Lung (tissue), 12 donors: ENCODE measurements around the gene PPFIA2. TPM values are rescaled to one million over a fixed set of nuclear protein-coding genes. Genes with fewer than 3 reads are reported as not detected.

Experiments
- ATAC-seq: fragments of 200-7000 bp; cut with Tn5 transposase; one replicate; pipeline ENCODE4 v1.9.1; 2020; ENCODE audit warnings: moderate number of reproducible peaks; ENCODE audit not compliant: insufficient read depth, low FRiP score
- DNase-seq, 3 donors: peaks; one replicate each; pipeline ENCODE4 v3.0.0-alpha.2; 2013 to 2017
- H3K27ac ChIP-seq, 2 donors: one replicate each; pipeline ENCODE4 v1.5.1; 2013; ENCODE audit warnings: mild to moderate bottlenecking in 2 of 2, moderate library complexity in 2 of 2, control low read depth in 1 of 2, inconsistent platforms in 1 of 2, low read depth in 1 of 2, low read length in 1 of 2
- H3K27me3 ChIP-seq, 3 donors: one replicate each; pipeline ENCODE4 v1.5.1; 2013; ENCODE audit warnings: low read length in 2 of 3; ENCODE audit not compliant: control insufficient read depth in 3 of 3, insufficient read depth in 3 of 3
- H3K36me3 ChIP-seq, 4 donors: one replicate each; pipeline ENCODE4 v1.5.1; 2013; ENCODE audit warnings: low read length in 4 of 4, mild to moderate bottlenecking in 1 of 4, moderate library complexity in 1 of 4; ENCODE audit not compliant: control insufficient read depth in 4 of 4, insufficient read depth in 4 of 4
- H3K4me1 ChIP-seq, 5 donors: one replicate each; pipeline ENCODE4 v1.5.1; 2013; ENCODE audit warnings: low read length in 5 of 5, mild to moderate bottlenecking in 2 of 5, moderate library complexity in 1 of 5; ENCODE audit not compliant: control insufficient read depth in 5 of 5, insufficient read depth in 5 of 5
- H3K4me3 ChIP-seq: one replicate; pipeline ENCODE4 v1.5.1; 2013; ENCODE audit warnings: mild to moderate bottlenecking, control low read depth, moderate library complexity
- H3K9ac ChIP-seq, 2 donors: one replicate each; pipeline ENCODE4 v1.5.1; 2013; ENCODE audit warnings: low read length in 2 of 2, control low read depth in 1 of 2; ENCODE audit not compliant: insufficient read depth in 1 of 2
- H3K9me3 ChIP-seq, 4 donors: one replicate each; pipeline ENCODE4 v1.5.1; 2013; ENCODE audit warnings: low read length in 3 of 4, mild to moderate bottlenecking in 1 of 4, moderate library complexity in 1 of 4; ENCODE audit not compliant: control insufficient read depth in 4 of 4, insufficient read depth in 3 of 4
- CTCF ChIP-seq: IDR thresholded peaks from 2 replicates; pipeline ENCODE4 v1.5.1; 2012; ENCODE audit warnings: mild to moderate bottlenecking; ENCODE audit errors: control extremely low read depth, extremely low read depth
- WGBS, 2 donors: extraction: QIAGEN DNeasy Blood & Tissue Kit; methylation state at CpG; one replicate each; pipeline ENCODE4 v1.1.7; 2013; 5-methylcytosine and 5-hydroxymethylcytosine counted together
- polyA plus RNA-seq, 2 donors: library from polyadenylated mRNA; stranded (reverse); fragments of 200-250 nt; gene quantifications; one replicate each; pipeline ENCODE4 v1.2.1, GENCODE V29; 2013
- total RNA-seq, 2 donors: library from RNA; depleted of rRNA in 1 of 2; stranded (reverse); fragments of >200 nt in 1 of 2; gene quantifications; one replicate each; pipeline ENCODE4 v1.2.1, GENCODE V29; 2014 to 2021
- donor health status: control.
- donor health status: control.
- donor health status: Bipolar disorder and iron deficiency.
- donor health status: healthy.
- donor health status: DM: yes; HTN: yes; CAD: no.

PPFIA2 gene
- total and polyA plus RNA-seq, 4 donors = 0.09 to 2.3 (median 0.89) TPM

GRCh38 chr12:81758421-81759189, 545 bp downstream of the PPFIA2 start:
- Histone ChIP-seq H3K4me3 (peak overlapping the region; percentile 39), H3K27ac (no peak overlapping the region), H3K27me3 (peaks cover 0 to 23% (median 17%) of the 10 kb centered on the region in 3 donors), H3K4me1 (peaks cover 0 to 6% (median 0%) of the 10 kb centered on the region in 5 donors), H3K9me3 (peaks cover 0 to 2% (median 0%) of the 10 kb centered on the region in 4 donors), H3K36me3 (no peaks in the 10 kb centered on the region), H3K9ac (no peak overlapping the region)
- ATAC-seq (peak; percentile 56), DNase-seq (peak; percentile 59 to 74 (median 70))
- TF ChIP-seq CTCF = no peak
- 1% methylated on average over 50 of the region's 50 CpGs for WGBS, 2 donors

- Histone ChIP-seq H3K4me1 (peaks cover 0 to 6% (median 0%) of the 10 kb centered on the region in 5 donors), H3K27ac (no peak overlapping the region), H3K9me3 (peaks cover 0 to 2% (median 0%) of the 10 kb centered on the region in 4 donors), H3K4me3 (no peak overlapping the region), H3K9ac (no peak overlapping the region), H3K36me3 (no peaks in the 10 kb centered on the region), H3K27me3 (peaks cover 0 to 23% (median 17%) of the 10 kb centered on the region in 3 donors)
- ATAC-seq (no peak), DNase-seq (peak in 1 of 3 donors; percentile 0)
- no peak for TF ChIP-seq CTCF
- 14 to 27% methylated on average over 6 to 7 of the region's 7 CpGs for WGBS, 2 donors
Observed at GRCh38 chr12:81757731-81758365, 1.3 kb downstream of the PPFIA2 start.

- H3K4me1 ChIP-seq = peaks cover 0 to 3% (median 0%) of the 10 kb centered on the region in 5 donors
- WGBS, 2 donors = 74 to 83% methylated on average over 2 of the region's 2 CpGs
- no peak overlapping the region for H3K27ac ChIP-seq
- ATAC-seq (no peak), DNase-seq (no peak)
- no peak overlapping the region for H3K9ac ChIP-seq
- no peaks in the 10 kb centered on the region for H3K27me3 ChIP-seq
- no peak overlapping the region for H3K4me3 ChIP-seq
- no peaks in the 10 kb centered on the region for H3K36me3 ChIP-seq
- no peak for TF ChIP-seq CTCF
- no peaks in the 10 kb centered on the region for H3K9me3 ChIP-seq
Observed at GRCh38 chr12:81729781-81730180, 29.4 kb downstream of the PPFIA2 start.
